Brain pericyte (primary cell): ENCODE measurements around the gene F8.
"Not testable (repeated sequence)": the region's sequence is repeated elsewhere in the genome, so short reads cannot be mapped to it uniquely, and the experiment has no call there.

Experiments used
- DNase-seq: peaks from one replicate; pipeline ENCODE4 v3.0.0-alpha.2; 2012; ENCODE audit warnings: low read depth, low spot score

The F8 gene

DNA sequence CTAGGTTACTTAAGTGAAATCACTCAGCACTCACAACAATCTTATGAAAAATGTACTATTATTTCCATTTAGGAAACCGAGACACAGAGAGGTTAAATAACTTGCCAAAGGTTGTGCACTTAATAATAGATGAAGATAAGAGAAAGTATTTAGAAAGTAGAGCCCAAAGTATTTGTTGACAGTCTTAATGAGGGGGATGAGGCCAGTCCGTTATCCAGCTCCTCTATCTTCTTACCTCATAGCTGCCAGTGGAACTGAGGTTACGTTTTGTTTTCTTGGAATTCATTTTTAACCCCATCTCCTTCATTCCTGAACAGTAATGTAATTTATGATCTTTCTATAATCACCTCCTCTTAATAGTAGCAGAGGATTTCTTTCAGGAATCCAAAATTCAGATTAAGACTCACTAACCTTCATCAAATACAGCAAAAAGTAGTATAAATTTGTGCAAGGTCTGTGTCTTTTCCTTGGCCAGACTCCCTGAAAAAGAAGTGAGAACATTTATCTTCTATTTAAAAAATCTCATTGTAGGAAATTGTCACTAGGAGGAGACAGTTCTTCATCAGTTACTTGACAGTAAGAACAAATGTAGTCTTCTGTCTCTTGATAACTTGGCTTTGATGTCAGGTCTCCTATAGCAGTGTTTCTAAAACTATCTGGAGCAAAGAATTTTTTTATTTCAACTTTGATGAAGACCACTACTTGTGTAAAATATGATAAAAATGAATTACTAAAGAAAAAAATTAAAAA lies 35.5 kb downstream of the F8 start:
- DNase-seq: no peak

DNA sequence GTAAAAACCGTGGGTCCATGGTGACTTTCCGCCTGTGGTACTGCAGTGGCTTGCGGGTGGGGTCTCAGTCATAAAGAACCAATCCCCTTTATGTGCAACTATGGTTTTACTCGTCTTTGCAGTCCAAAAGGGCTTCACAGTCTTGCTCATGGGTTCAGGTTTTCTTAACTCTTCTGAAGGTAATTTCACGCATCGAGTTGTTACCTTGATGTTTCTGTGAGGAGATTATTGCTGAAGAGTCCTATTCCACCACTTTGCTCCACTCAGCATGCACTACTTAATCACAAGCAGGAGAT lies 41.5 kb downstream of the F8 start:
- no peak for DNase-seq

GRCh38 chrX:154980330-154981115 lies 42.0 kb downstream of the F8 start:
- DNase-seq: no peak

- no peak for DNase-seq
These were observed 42.9 kb downstream of the F8 start for GRCh38 chrX:154979629-154980028.

GRCh38 chrX:154968353-154968752 lies 54.2 kb downstream of the F8 start:
- DNase-seq: no peak

GRCh38 chrX:154967603-154968002 lies 54.9 kb downstream of the F8 start:
- no peak for DNase-seq

DNA sequence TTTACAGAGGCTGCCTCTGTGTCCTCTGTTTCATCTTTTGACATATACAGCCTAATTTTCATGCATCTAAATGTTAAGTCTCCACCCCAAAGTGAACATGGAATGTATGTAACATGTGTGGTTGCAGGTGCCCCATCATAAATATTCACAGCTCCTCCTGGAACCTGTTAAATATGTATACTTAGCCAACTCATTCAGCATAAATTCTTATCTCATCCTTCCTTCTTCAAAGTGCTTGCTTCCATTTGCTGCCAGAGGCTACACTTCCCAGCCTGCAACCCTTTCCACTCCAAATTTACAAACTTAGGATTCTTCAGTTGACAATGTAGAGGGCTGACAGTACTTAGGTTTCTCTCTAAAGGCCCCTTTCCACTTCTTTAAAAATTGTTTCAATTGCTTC lies 60.6 kb downstream of the F8 start:
- DNase-seq: no peak

DNA sequence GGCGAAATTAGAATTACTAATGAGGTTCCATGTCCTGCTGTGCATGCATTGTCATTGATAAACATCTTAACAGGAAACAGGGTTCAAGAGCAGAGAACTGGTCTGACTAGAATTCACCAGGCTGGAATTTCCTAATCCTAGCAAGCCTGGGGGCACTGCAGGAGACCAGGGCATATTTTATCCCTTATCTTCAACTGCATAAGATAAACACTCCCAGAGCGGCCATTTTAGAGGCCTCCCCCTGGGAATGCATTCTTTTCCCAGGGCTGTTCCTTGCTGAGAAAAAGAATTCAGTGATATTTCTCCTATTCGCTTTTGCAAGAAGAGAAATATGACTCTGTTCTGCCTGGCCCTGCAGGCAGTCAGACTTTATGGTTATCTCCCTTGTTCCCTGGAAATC lies 66.7 kb downstream of the F8 start:
- not testable (repeated sequence) for DNase-seq

DNA sequence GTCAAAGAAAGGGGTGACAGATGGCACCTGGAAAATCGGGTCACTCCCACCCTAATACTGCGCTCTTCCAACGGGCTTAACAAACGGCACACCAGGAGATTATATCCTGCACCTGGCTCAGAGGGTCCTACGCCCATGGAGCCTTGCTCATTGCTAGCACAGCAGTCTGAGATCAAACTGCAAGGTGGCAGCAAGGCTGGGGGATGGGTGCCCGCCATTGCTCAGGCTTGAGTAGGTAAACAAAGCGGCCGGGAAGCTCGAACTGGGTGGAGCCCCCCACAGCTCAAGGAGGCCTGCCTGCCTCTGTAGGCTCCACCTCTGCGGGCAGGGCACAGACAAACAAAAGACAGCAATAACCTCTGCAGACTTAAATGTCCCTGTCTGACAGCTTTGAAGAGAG lies 83.3 kb downstream of the F8 start:
- DNase-seq: not testable (repeated sequence)

- DNase-seq: not testable (repeated sequence)
These were observed 97.8 kb downstream of the F8 start for GRCh38 chrX:154924771-154925170.

- peak; percentile 34 for DNase-seq
These were observed 104.5 kb downstream of the F8 start for GRCh38 chrX:154918060-154918483.

DNA sequence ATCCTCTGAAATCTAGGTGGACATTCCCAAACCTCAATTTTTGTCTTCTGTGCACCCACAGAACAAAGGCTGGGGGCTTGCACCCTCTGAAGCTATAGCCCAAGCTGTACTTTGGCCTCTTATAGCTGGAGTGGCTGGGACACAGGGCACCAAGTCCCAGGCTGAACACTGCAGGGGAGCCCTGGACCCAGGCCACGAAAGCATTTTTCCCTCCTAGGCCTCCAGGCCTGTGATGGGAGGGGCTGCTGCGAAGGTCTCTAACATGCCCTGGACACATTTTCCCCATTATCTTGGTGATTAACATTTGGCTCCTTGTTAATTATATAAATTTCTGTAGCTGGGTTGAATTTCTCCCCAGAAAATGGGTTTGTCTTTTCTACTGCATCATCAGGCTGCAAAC lies 108.5 kb downstream of the F8 start:
- DNase-seq: no peak

- not testable (repeated sequence) for DNase-seq
These were observed 112.0 kb downstream of the F8 start for GRCh38 chrX:154910528-154910927.

- DNase-seq: not testable (repeated sequence)
These were observed 112.5 kb downstream of the F8 start for GRCh38 chrX:154910048-154910447.

DNA sequence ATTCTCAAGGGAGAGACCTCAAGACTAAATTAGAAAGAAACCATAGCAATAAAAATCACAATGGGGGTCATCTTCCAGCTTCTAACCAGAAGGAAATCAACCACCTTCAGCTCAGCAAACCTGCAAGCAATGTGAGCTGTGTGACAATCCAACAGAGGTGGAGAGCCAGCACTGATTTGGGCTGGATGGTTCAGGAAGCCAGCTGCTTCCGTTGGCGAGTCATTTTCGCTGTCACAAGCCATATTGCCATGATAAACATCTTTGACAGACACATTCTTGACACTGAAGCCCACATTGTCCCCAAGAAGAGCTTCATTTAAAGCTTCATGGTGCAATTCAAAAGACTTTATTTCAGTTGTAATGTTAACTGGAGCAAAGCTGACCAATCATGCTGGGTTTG lies 113.7 kb downstream of the F8 start:
- DNase-seq: no peak

GRCh38 chrX:154902408-154902807 lies 120.1 kb downstream of the F8 start:
- DNase-seq: no peak

GRCh38 chrX:154900323-154900722 lies 122.2 kb downstream of the F8 start:
- DNase-seq: no peak

- DNase-seq: no peak
These were observed 130.2 kb downstream of the F8 start for GRCh38 chrX:154892296-154892695.

DNA sequence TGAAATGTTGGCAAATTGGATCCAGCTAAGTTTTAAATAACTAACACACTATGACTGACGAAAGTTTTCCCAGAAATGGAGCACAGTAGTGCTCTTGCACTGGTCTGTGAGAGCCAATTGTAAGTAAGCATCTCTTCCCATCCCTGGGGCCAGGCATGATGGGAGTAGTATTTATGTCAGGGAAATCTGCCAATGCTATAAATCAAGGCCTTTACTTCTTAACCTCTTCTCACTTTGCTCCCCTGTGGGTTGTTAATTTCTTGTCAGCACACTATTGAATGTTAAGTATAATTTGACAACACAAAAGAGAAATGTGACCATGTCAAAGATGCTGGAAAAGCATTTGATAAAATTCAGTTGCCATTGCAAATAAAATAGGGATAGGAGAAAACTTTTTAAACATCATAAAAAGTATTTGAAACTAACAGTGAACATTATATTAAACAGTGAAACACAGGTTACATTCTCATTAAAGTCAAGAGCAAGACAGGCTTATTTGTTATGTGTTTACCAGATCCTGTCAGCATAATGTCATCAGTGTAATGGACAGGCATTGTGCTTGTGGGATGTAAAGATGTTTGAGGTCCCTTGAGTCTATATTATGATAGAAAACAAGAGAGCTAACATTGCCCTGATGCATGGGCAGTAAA lies 131.4 kb downstream of the F8 start:
- no peak for DNase-seq

DNA sequence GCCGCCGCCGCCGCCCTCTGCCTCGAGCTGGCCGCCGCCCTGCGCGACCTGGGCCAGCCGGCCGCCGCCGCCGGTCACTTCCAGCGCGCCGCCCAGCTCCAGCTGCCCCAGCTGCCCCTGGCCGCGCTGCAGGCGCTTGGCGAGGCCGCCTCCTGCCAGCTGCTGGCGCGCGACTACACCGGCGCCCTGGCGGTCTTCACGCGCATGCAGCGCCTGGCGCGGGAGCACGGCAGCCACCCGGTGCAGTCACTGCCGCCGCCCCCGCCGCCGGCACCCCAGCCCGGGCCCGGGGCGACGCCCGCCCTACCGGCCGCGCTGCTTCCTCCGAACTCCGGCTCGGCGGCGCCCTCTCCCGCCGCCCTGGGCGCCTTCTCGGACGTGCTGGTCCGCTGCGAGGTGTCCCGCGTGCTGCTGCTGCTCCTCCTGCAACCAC lies 135.7 kb downstream of the F8 start:
- not testable (repeated sequence) for DNase-seq

- DNase-seq: not testable (repeated sequence)
These were observed 136.3 kb downstream of the F8 start, which contains the start of gene F8A1 for GRCh38 chrX:154886069-154886788. Gene F8A1 (plus strand): TSS chrX:154886355. CDS start chrX:154886375, 20 bp downstream.

DNA sequence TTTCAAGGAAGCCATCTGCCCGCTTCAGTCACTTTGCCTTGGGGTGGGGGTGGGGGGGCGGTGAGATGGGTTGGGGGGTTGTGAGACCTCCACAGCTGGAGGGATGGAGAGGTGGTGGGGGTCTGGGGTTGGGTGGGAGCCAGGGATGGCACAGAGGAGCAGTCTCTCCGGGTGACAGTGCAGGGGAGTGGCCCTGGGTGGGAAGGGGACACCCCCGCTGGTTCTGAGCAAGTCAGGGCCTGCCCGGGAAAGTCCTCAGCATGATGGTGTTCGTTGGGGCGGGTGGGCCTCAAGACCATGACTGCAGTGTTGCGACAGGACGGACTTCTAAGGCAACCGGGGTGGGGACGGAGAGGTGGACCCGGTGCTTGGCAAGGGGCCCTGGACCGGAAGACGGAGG lies 137.0 kb downstream of the F8 start:
- DNase-seq: not testable (repeated sequence)
